Hematopoietic multipotent progenitor cell treated with erythropoietin and hydrocortisone succinate and interleukin-3 and kit ligand, for 4 days (in vitro differentiated cells): Measurements from ENCODE around the gene TRAF2.
"Not testable (repeated sequence)": the region's sequence is repeated elsewhere in the genome, so short reads cannot be mapped to it uniquely, and the experiment has no call there.

Experiments
- DNase-seq: peaks from one replicate; pipeline ENCODE4 v3.0.0-alpha.2; 2015

The TRAF2 gene, protein sequence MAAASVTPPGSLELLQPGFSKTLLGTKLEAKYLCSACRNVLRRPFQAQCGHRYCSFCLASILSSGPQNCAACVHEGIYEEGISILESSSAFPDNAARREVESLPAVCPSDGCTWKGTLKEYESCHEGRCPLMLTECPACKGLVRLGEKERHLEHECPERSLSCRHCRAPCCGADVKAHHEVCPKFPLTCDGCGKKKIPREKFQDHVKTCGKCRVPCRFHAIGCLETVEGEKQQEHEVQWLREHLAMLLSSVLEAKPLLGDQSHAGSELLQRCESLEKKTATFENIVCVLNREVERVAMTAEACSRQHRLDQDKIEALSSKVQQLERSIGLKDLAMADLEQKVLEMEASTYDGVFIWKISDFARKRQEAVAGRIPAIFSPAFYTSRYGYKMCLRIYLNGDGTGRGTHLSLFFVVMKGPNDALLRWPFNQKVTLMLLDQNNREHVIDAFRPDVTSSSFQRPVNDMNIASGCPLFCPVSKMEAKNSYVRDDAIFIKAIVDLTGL

DNA sequence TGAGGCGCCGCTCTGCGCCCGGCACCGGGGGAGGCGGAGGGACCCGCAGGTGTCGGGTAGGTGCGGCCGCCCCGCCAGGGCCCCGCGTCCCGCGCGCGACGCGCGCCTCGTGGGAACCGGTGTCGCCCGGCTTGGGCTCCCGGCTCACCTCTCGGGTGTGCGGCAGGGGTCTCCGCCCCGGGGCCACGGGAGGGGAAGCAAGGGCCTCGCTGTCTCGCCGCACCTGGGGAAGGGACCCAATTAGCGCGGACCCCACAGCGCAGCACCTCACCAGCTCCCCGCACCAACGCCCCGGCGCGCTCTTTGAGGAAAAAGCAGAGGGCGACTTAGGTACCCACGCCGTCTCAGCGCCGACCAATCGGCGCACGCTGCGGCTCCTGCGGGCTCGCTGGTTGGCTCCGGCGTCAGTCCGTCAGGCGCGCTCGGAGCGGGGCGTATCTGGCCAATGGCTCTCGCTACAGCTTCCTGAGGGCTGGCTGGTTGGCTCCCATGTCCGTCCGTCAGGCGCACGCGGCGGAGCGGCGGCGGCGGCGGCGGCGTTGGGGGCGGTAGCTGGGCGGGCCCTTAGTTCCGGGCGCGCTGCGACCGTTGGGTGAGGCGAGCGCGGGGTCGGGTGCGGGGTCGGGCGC, at the start of gene TRAF2:
TRAF2 (plus strand) TSS at position 567 of the 629 bp plus-strand sequence. CDS start 12,225 bp downstream, outside the sequence.
- DNase-seq = peak; percentile 99

- no peak for DNase-seq
Measured at GRCh38 chr9:136837146-136837855, 49.0 kb upstream of the TRAF2 start.

- DNase-seq = not testable (repeated sequence)
Measured at GRCh38 chr9:136837856-136838277, 48.4 kb upstream of the TRAF2 start.

DNA sequence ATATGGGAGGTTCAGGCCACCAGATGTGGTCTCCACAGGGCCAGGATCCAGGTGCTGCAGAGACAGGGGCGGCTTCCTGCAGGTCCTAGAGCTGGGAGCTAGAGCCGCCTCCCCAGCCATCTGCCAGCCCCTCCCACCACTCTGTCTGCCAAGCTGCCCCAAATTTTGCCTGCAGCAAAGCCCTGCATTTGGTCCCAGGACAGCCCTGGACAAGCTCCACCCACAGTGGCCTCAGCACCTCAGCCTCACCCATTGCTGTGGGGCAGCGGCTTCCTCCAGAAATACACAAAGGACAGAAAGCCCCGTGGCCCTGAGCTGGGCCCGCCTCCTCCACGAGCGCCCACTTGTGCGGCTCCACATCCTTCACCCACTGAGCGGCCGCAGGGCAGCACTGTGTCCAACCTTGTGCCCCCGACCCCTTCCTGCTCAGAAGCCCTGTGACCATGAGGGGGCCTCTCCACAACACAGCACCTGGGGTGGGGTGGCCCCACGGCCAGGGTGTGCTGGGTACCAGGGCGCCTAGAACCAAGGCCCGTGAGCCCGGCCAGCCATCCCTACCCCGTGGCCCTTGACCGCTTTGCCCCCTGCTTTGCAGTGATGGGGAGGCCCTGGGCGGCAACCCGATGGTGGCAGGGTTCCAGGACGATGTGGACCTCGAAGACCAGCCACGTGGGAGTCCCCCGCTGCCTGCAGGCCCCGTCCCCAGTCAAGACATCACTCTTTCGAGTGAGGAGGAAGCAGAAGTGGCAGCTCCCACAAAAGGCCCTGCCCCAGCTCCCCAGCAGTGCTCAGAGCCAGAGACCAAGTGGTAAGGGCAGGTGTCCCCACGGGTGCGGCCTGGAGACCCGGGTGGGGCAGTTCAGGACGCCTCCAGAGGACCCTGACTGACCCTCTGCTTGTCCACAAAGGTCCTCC, 47.7 kb upstream of the TRAF2 start:
- no peak for DNase-seq

GRCh38 chr9:136839229-136840139, 46.8 kb upstream of the TRAF2 start:
- no peak for DNase-seq

DNA sequence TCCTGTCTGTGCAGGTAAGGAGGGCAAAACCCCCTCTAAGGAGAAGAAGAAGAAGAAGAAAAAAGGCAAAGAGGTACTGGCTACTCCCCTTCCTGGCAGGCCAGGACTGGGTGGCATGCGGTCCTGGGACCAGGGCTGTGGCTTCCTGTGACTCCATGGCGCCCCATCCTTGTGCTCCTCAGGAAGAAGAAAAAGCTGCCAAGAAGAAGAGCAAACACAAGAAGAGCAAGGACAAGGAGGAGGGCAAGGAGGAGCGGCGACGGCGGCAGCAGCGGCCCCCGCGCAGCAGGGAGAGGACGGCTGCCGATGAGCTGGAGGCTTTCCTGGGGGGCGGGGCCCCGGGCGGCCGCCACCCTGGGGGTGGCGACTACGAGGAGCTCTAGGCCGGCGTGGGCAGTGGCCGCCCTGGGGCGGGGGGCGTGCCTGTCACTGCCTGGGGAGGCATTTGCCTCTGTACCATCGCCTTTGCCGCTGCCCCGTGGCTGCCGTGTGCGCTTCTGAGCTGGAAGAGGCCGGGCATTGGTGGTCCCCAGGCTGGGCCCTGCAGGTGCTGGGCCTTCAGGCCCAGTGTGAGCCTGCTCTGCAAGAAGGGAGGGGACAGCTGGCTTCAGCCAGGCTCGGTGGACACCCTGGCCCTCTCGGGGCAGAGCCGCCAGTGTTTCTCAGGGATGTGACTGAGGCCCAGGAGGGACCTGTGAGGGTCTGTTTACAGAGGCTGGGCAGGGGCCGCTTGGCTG, 46.0 kb upstream of the TRAF2 start:
- peak; percentile 20 for DNase-seq

GRCh38 chr9:136840877-136841645, 45.3 kb upstream of the TRAF2 start:
- peak; percentile 71 for DNase-seq

DNA sequence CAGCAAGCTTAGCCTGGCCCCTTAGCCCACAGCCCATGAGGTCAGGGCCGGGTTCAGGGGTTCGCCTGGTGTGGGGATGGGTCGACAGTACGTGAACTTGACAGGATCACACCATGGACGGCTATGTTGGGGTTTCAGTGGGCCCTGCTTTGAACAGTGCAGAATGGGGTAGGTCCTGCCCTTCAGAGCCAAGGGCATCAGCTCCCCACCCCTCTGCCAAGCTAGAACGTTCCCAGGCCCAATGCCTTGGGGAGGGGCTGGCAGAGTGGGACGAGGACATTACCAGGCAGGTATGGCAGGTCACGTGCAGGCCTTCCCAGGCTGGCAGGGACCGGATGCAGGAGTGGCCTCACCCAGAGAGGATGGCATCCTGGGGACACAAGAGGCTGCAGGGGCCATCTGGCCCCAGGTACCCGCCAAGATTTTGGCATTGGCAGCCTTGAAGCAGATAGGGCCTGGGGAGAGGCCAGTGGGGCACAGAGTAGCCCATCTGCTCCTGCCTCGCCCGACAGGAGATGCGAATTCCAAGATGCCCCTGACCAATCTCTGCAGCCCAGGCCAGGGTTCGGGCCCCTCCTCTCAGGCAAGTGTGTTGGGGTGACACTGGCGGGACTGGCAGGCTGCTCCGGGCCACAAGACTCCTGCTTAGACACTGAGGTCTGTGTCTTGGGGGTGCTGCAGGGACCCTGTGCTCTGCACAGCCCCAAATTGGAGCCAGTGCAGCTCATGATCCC, 44.5 kb upstream of the TRAF2 start:
- DNase-seq = not testable (repeated sequence)

DNA sequence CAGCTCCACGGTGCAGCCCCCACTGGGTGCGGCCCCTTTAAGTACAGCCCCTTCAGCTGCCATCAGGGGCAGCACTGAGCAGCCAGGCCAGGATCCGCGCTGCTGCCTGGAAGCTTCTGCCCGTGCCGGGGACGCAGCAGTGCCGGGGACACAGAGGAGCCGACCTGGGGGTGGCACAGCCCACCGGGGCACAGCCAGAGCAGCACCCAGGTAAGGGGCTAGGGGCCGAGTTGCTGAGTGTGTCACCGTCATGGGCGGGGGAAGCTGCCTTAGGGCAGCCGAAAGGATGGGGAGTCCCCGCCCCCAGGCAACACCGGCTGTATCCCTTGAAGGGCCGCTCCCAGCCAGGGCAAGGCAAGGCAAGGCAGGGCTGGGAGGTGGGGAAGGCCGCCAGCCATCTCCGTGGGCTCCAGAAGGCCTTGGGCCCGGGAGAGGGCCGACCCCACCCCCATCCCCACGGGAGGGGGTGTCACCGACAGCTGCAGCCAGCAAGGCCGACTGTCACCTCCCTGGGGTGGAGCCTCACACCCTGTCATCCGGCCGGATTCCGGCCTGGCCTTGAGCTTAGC, 43.9 kb upstream of the TRAF2 start, which contains the start of gene AJM1:
AJM1 (plus strand) TSS at position 99 of the 569 bp plus-strand sequence. CDS start 1,937 bp downstream, outside the sequence.
- DNase-seq = peak; percentile 92

- not testable (repeated sequence) for DNase-seq
Measured at GRCh38 chr9:136843159-136843800, 43.0 kb upstream of the TRAF2 start.

DNA sequence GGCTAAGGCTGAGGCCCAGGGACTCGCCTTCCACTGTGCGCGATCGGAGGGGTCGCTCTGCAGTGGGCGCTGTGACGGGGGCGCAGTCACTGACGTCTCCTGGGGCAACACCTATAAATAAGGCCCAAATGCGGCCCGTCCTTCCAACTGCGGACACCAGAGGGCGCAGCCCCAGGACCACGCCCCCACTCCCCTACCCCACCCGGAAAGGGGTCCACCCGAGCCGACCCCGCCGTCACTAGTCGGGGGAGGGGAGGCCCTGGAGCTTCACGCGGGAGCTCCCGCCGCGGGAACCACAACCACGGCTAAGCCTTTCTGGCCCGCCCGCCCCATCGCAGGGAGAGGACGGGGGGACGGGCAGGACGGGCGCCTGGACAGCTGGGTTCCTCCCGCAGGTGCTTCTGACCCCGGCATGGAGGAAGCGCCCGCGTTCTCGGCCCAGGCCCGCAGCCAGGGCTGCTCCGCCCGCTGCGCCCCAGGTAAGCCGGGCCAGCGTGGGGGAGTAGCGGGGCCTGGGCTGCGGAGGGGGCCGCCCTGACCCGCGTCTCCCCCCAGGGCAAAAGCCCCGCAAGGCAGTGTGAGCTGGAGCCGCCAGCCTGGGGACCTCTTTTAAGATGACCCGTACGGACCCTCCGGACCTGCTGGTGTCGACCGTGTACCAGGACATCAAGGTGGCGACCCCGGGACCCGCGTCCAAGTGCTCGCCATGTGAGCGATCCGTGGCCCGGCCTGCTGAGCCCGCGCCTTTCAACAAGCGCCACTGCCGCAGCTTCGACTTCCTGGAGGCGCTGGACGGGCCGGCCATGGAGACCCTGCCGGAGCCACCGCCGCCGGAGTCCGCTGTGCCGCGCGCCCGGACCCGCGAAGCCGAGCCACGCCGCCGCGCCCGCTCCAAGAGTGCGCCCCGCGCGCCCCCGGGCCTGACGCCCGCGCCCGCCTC, 42.2 kb upstream of the TRAF2 start:
- peak; percentile 57 for DNase-seq

GRCh38 chr9:136844761-136845464, 41.4 kb upstream of the TRAF2 start:
- peak; percentile 36 for DNase-seq

GRCh38 chr9:136845465-136846260, 40.7 kb upstream of the TRAF2 start:
- no peak for DNase-seq

- peak; percentile 30 for DNase-seq
Measured at GRCh38 chr9:136846376-136847087, 39.8 kb upstream of the TRAF2 start.
